Measurements from ENCODE around the gene PLA2G2C.

- TF ChIP-seq CTCF (IDR thresholded peaks at IDR 0.05) (no peak), ZFX (IDR thresholded peaks at IDR 0.05; ENCODE audit: borderline replicate concordance) (no peak)
Observed at GRCh38 chr1:20168564-20169491, 17.5 kb downstream of the PLA2G2C start.
